Loucy (cell line): Measurements from ENCODE around the gene SYNJ2.

Experiments
- H2AFZ ChIP-seq: fragments of 200-600 bp; sonication (generic); 2 replicates; pipeline ENCODE4 v1.6.0; 2016; ENCODE audit warnings: antibody characterized with exemption, mild to moderate bottlenecking, low read length, moderate library complexity
- H3F3A ChIP-seq: fragments of 200-600 bp; 2 replicates; pipeline ENCODE4 v1.6.0; 2016; ENCODE audit warnings: antibody characterized with exemption, low read depth, mild to moderate bottlenecking
- H3K27me3 ChIP-seq: fragments of 200-600 bp; sonication (generic); 2 replicates; pipeline ENCODE4 v1.6.1; 2014; ENCODE audit warnings: low read length, mild to moderate bottlenecking; ENCODE audit not compliant: insufficient read depth, poor library complexity, severe bottlenecking
- H3K36me3 ChIP-seq: fragments of 200-600 bp; sonication (generic); 2 replicates; pipeline ENCODE4 v1.6.1; 2016; ENCODE audit warnings: low read length; ENCODE audit not compliant: insufficient read depth
- H3K4me1 ChIP-seq: fragments of 200-600 bp; sonication (generic); 2 replicates; pipeline ENCODE4 v1.5.1; 2014; ENCODE audit warnings: low read length, mild to moderate bottlenecking; ENCODE audit not compliant: insufficient read depth, poor library complexity, severe bottlenecking
- H3K4me2 ChIP-seq: fragments of 200-600 bp; sonication (generic); 2 replicates; pipeline ENCODE4 v1.6.0; 2014; ENCODE audit warnings: antibody characterized with exemption, low read length, low read depth, mild to moderate bottlenecking; ENCODE audit not compliant: poor library complexity, severe bottlenecking
- H3K4me3 ChIP-seq: fragments of 200-600 bp; sonication (generic); 2 replicates; pipeline ENCODE4 v1.5.1; 2014; ENCODE audit warnings: low read length, mild to moderate bottlenecking, mixed read lengths; ENCODE audit not compliant: poor library complexity, severe bottlenecking
- H3K79me2 ChIP-seq: fragments of 200-600 bp; sonication (generic); 2 replicates; pipeline ENCODE4 v1.6.1; 2014; ENCODE audit warnings: low read length; ENCODE audit not compliant: insufficient read depth
- H3K9ac ChIP-seq: fragments of 200-600 bp; sonication (generic); 2 replicates; pipeline ENCODE4 v1.6.0; 2014; ENCODE audit warnings: mild to moderate bottlenecking, low read depth, low read length, moderate library complexity; ENCODE audit not compliant: poor library complexity, severe bottlenecking
- H3K9me2 ChIP-seq: fragments of 200-600 bp; sonication (generic); replicated peaks from 2 replicates; pipeline ENCODE4 v1.6.1; 2016; ENCODE audit warnings: low read depth, low read length, mixed read lengths
- H3K9me3 ChIP-seq: fragments of 200-600 bp; sonication (generic); 2 replicates; pipeline ENCODE4 v1.6.1; 2014; ENCODE audit warnings: mild to moderate bottlenecking, antibody characterized with exemption, low read length, low read depth; ENCODE audit not compliant: insufficient read depth
- H4K20me1 ChIP-seq: fragments of 200-600 bp; sonication (generic); 2 replicates; pipeline ENCODE4 v1.6.0; 2014; ENCODE audit warnings: antibody characterized with exemption, low read length, mild to moderate bottlenecking; ENCODE audit not compliant: insufficient read depth, poor library complexity, severe bottlenecking
- CTCF ChIP-seq: fragments of 200-600 bp; sonication (generic); conservative IDR thresholded peaks from 2 replicates; pipeline ENCODE4 v1.5.1; 2014; ENCODE audit warnings: mild to moderate bottlenecking, antibody characterized with exemption, low read length
- EZH2phosphoT487 ChIP-seq: fragments of 200-600 bp; IDR thresholded peaks from 2 replicates; pipeline ENCODE4 v1.6.1; 2018; ENCODE audit warnings: antibody characterized with exemption, mild to moderate bottlenecking, moderate library complexity, borderline replicate concordance

The SYNJ2 gene

DNA sequence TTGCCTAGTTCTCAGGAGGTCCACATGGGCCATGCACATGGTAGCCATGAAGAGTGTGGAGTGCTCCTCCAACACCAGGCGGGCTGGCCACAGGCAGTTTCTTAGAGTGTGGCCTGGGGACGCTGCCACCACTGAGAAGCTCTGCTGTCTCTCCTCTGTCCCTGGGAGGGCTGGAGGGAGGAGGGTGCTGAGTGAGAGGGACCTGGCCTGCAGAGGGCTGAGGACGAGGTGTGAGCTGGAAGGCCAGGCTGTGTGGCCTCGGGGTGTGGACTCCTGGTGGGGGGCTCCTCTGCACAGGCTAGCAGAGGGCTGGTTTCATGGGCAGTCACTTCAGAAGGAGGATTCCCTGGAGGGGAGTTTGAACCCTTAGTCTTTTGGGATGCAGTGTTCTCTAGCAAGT is 39.7 kb downstream of the SYNJ2 start:
- Histone ChIP-seq H2AFZ (no peak overlapping the region), H4K20me1 (no peaks in the 10 kb centered on the region), H3K9me2 (no peaks in the 10 kb centered on the region), H3K9ac (no peak overlapping the region), H3K27me3 (no peaks in the 10 kb centered on the region), H3K79me2 (peaks cover 7% of the 10 kb centered on the region; the same call in 1 of the 2 replicates), H3K9me3 (no peaks in the 10 kb centered on the region), H3K36me3 (peaks cover 33% of the 10 kb centered on the region; the same call in 1 of the 2 replicates), H3K4me3 (no peak overlapping the region), H3F3A (no peaks in the 10 kb centered on the region), H3K4me1 (peaks cover 13% of the 10 kb centered on the region), H3K4me2 (no peak overlapping the region)
- TF ChIP-seq CTCF = no peak
- TF ChIP-seq EZH2phosphoT487 = no peak

- H4K20me1 ChIP-seq = no peaks in the 10 kb centered on the region
- no peaks in the 10 kb centered on the region for H3F3A ChIP-seq
- H3K79me2 ChIP-seq = peaks cover under 1% of the 10 kb centered on the region; the same call in 1 of the 2 replicates
- H2AFZ ChIP-seq = no peak overlapping the region
- H3K36me3 ChIP-seq = peaks cover 33% of the 10 kb centered on the region; the same call in 1 of the 2 replicates
- H3K9me3 ChIP-seq = no peaks in the 10 kb centered on the region
- H3K9me2 ChIP-seq = no peaks in the 10 kb centered on the region
- H3K9ac ChIP-seq = no peak overlapping the region
- peaks cover 14% of the 10 kb centered on the region for H3K4me1 ChIP-seq
- no peak overlapping the region for H3K4me3 ChIP-seq
- no peak for TF ChIP-seq CTCF
- TF ChIP-seq EZH2phosphoT487 = no peak
- H3K27me3 ChIP-seq = no peaks in the 10 kb centered on the region
- no peak overlapping the region for H3K4me2 ChIP-seq
Observed at GRCh38 chr6:158021814-158022748, 40.4 kb downstream of the SYNJ2 start.

- Histone ChIP-seq H3K9me3 (no peaks in the 10 kb centered on the region), H3K4me2 (no peak overlapping the region), H3K4me3 (no peak overlapping the region), H3K36me3 (peaks cover 31% of the 10 kb centered on the region; the same call in 1 of the 2 replicates), H3K9ac (no peak overlapping the region), H2AFZ (no peak overlapping the region), H3K27me3 (no peaks in the 10 kb centered on the region), H3K79me2 (peaks cover 5% of the 10 kb centered on the region; the same call in 1 of the 2 replicates), H3K4me1 (peaks cover 23% of the 10 kb centered on the region), H3K9me2 (no peaks in the 10 kb centered on the region), H4K20me1 (peaks cover 5% of the 10 kb centered on the region), H3F3A (no peaks in the 10 kb centered on the region)
- no peak for TF ChIP-seq EZH2phosphoT487
- no peak for TF ChIP-seq CTCF
Observed at GRCh38 chr6:158022749-158023596, 41.3 kb downstream of the SYNJ2 start.
